ENCODE results near the gene CLDND1. TPM values are rescaled to one million over a fixed set of nuclear protein-coding genes. Genes with fewer than 3 reads are reported as not detected.

Gene CLDND1
- total and polyA plus RNA-seq, 2 donors (not counting 1 experiment from before 2014, with no cell fraction given): 69.4 to 134 TPM

GRCh38 chr3:98482717-98483482, 39.8 kb downstream of the CLDND1 start:
- peaks cover 0 to 14% (median 6%) of the 10 kb centered on the region in 3 donors for H3K9me3 ChIP-seq (ENCODE audit: control extremely low read depth in 1 of 3, control insufficient read depth in 2 of 3, insufficient read depth in 1 of 3, low read length in 2 of 3)
- H3K9ac ChIP-seq (ENCODE audit: low read length): no peak overlapping the region
- H3K4me1 Mint-ChIP-seq: no peaks in the 10 kb centered on the region
- H4K20me1 ChIP-seq (ENCODE audit: control insufficient read depth, insufficient read depth, low read length, poor library complexity, severe bottlenecking): no peaks in the 10 kb centered on the region
- WGBS (ENCODE audit: insufficient coverage): 77% methylated on average over 2 of the region's 3 CpGs
- no peaks in the 10 kb centered on the region for H3K36me3 ChIP-seq (replicated peaks in 1 of 2; ENCODE audit: control extremely low read depth in 1 of 2, control insufficient read depth in 1 of 2, extremely low read depth in 1 of 2, insufficient read depth in 2 of 2, low read length in 1 of 2)
- H3K9me3 Mint-ChIP-seq (ENCODE audit: insufficient read depth): peaks cover 15% of the 10 kb centered on the region
- H3K4me3 ChIP-seq (ENCODE audit: control extremely low read depth in 1 of 5, extremely low read depth in 1 of 5, insufficient read depth in 1 of 5, low read depth in 2 of 5, low read length in 4 of 5): no peak overlapping the region
- CTCF ChIA-PET: no interaction called here
- no peak overlapping the region for H3K4me2 ChIP-seq (replicated peaks; ENCODE audit: low read depth, low read length, poor library complexity, severe bottlenecking)
- H3K4me3 Mint-ChIP-seq: no peak overlapping the region
- H3K27ac Mint-ChIP-seq: no peak overlapping the region
- intact Hi-C loops (cut with micrococcal nuclease): no loop called here
- no peak for DNase-seq
- no peak overlapping the region for H2AFZ ChIP-seq (ENCODE audit: insufficient read depth, low read depth, low read length, poor library complexity, severe bottlenecking)
- POLR2A ChIA-PET: no interaction called here
- H3K4me1 ChIP-seq (ENCODE audit: control insufficient read depth in 2 of 2, insufficient read depth in 2 of 2, low read length in 2 of 2): no peaks in the 10 kb centered on the region
- no peaks in the 10 kb centered on the region for H3K79me2 ChIP-seq (ENCODE audit: control insufficient read depth, insufficient read depth, low read length)
- TF ChIP-seq CTCF (IDR thresholded peaks at IDR 0.05) (no peak), EZH2 (IDR thresholded peaks at IDR 0.05; ENCODE audit: borderline replicate concordance, insufficient read depth, low read depth, low read length, poor library complexity, severe bottlenecking) (no peak)
- H3K27me3 ChIP-seq (replicated peaks in 1 of 4; ENCODE audit: control extremely low read depth in 1 of 4, control insufficient read depth in 3 of 4, insufficient read depth in 4 of 4, low read length in 3 of 4): peaks cover 0 to 4% (median 0%) of the 10 kb centered on the region in 4 experiments
- no peak for ATAC-seq (ENCODE audit: low read depth)
- peaks cover 41% of the 10 kb centered on the region for H3K27me3 Mint-ChIP-seq
- no peak overlapping the region for H3K27ac ChIP-seq (ENCODE audit: low read length in 2 of 2)

Small RNAs within 50 kb of the gene (small RNA-seq; reads per million reads assigned to genes)
- not detected for gene RPL38P4 (ENCODE audit: insufficient read length, low read depth, low replicate concordance)

Other genes with a start within 250 kb of the CLDND1 start
- gene OR5H2, start 240.4 kb downstream of the CLDND1 start, total RNA-seq: not detected in 2 replicates
- gene OR5H2, start 240.4 kb downstream of the CLDND1 start, polyA plus RNA-seq: not detected in 2 replicates
- not detected in 2 replicates for gene OR5K4, start 169.0 kb downstream of the CLDND1 start, total RNA-seq
- not detected in 2 replicates for gene OR5K4, start 169.0 kb downstream of the CLDND1 start, polyA plus RNA-seq
- not detected in 2 replicates for gene OR5K3, start 132.2 kb downstream of the CLDND1 start, total RNA-seq
- gene OR5K3, start 132.2 kb downstream of the CLDND1 start, polyA plus RNA-seq: not detected in 2 replicates
- not detected in 2 replicates for gene OR5K1, start 59.7 kb downstream of the CLDND1 start, total RNA-seq
- not detected in 2 replicates for gene OR5K1, start 59.7 kb downstream of the CLDND1 start, polyA plus RNA-seq
- gene OR5K2, start 25.2 kb downstream of the CLDND1 start, total RNA-seq: not detected in 2 replicates
- gene OR5K2, start 25.2 kb downstream of the CLDND1 start, polyA plus RNA-seq: not detected in 2 replicates
- 5.5 and 6.5 TPM in 2 replicates for gene GPR15, start 9.1 kb upstream of the CLDND1 start, total RNA-seq
- gene GPR15, start 9.1 kb upstream of the CLDND1 start, polyA plus RNA-seq: 6.4 and 8.4 TPM in 2 replicates
- gene CPOX, start 70.7 kb upstream of the CLDND1 start, total RNA-seq: 17.5 and 22.0 TPM in 2 replicates
- gene CPOX, start 70.7 kb upstream of the CLDND1 start, polyA plus RNA-seq: 6.8 and 8.1 TPM in 2 replicates
- not detected in 2 replicates for gene ST3GAL6, start 240.4 kb upstream of the CLDND1 start, total RNA-seq
- gene ST3GAL6, start 240.4 kb upstream of the CLDND1 start, polyA plus RNA-seq: 0.58 and 0.91 TPM in 2 replicates

All from B cell (primary cell).